Body of pancreas (tissue), 4 donors: Measurements from ENCODE around the gene SEMA3A.

Experiments used
- POLR2A ChIP-seq, 3 donors: fragments of 450-650 bp; IDR thresholded peaks; one replicate each; pipeline ENCODE4 v1.6.1; 2016; ENCODE audit warnings: antibody characterized with exemption in 3 of 3, mild to moderate bottlenecking in 2 of 3
- TF ChIP-seq, protein P1 (sequence below), 7 experiments: fragments of 450-650 bp in 4 of 7; fragments of 200-600 bp in 3 of 7; sonication (generic) in 3 of 7; IDR thresholded peaks; one replicate each; pipeline ENCODE4 v1.5.1; 2016 to 2019; ENCODE audit warnings: antibody characterized with exemption in 7 of 7

DNA sequence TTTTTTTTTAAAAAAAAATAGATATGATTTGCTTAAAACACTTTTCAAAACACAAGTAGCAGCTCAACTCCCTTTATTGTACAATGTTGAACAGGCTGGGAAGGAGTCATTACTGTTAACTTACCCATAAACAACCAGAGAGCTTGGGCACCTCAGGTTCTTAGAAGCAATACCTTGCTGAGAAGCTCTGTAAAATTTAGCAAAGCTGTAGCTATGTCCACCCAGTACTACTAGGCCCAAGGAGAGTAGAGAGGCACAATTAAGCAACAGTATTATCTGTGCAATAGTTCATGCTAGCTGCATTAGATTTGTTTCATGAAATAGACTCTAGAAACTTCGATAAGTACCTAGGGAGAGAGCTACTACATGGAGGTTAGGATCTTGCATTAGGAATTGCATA lies 32.0 kb downstream of the SEMA3A start:
- TF ChIP-seq, protein P1, sequence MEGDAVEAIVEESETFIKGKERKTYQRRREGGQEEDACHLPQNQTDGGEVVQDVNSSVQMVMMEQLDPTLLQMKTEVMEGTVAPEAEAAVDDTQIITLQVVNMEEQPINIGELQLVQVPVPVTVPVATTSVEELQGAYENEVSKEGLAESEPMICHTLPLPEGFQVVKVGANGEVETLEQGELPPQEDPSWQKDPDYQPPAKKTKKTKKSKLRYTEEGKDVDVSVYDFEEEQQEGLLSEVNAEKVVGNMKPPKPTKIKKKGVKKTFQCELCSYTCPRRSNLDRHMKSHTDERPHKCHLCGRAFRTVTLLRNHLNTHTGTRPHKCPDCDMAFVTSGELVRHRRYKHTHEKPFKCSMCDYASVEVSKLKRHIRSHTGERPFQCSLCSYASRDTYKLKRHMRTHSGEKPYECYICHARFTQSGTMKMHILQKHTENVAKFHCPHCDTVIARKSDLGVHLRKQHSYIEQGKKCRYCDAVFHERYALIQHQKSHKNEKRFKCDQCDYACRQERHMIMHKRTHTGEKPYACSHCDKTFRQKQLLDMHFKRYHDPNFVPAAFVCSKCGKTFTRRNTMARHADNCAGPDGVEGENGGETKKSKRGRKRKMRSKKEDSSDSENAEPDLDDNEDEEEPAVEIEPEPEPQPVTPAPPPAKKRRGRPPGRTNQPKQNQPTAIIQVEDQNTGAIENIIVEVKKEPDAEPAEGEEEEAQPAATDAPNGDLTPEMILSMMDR (IDR thresholded peaks at IDR 0.05), result no peak
- no peak for TF ChIP-seq POLR2A (IDR thresholded peaks at IDR 0.05)
